Activated CD8-positive, alpha-beta memory T cell treated with anti-CD3 and anti-CD28 coated beads, Interleukin-2, amount 50 U/mL, for 4 hours (primary cell): ENCODE data around the gene POU2F1.
"Not testable (repeated sequence)": the region's sequence is repeated elsewhere in the genome, so short reads cannot be mapped to it uniquely, and the experiment has no call there.

ENCODE experiments used
- DNase-seq: peaks from one replicate; pipeline ENCODE4 v3.0.0-alpha.2; 2020

POU2F1 gene

GRCh38 chr1:167274061-167274460 is 53.4 kb downstream of the POU2F1 start:
- no peak for DNase-seq

GRCh38 chr1:167276969-167277368 is 56.3 kb downstream of the POU2F1 start:
- DNase-seq = no peak

GRCh38 chr1:167278497-167278896 is 57.8 kb downstream of the POU2F1 start:
- no peak for DNase-seq

GRCh38 chr1:167280912-167281311 is 60.2 kb downstream of the POU2F1 start:
- no peak for DNase-seq

- no peak for DNase-seq
These were observed 67.8 kb downstream of the POU2F1 start for GRCh38 chr1:167288390-167289074.

GRCh38 chr1:167289075-167289442 is 68.4 kb downstream of the POU2F1 start:
- DNase-seq = no peak

- DNase-seq = no peak
These were observed 69.3 kb downstream of the POU2F1 start for GRCh38 chr1:167289966-167290365.

GRCh38 chr1:167291539-167292185 is 71.0 kb downstream of the POU2F1 start:
- DNase-seq = no peak

GRCh38 chr1:167292216-167292615 is 71.5 kb downstream of the POU2F1 start:
- DNase-seq = no peak

- no peak for DNase-seq
These were observed 72.4 kb downstream of the POU2F1 start for GRCh38 chr1:167293057-167293456.

- DNase-seq = no peak
These were observed 73.8 kb downstream of the POU2F1 start for GRCh38 chr1:167294528-167294927.

- DNase-seq = no peak
These were observed 76.8 kb downstream of the POU2F1 start for GRCh38 chr1:167297222-167298214.

GRCh38 chr1:167298325-167298724 is 77.6 kb downstream of the POU2F1 start:
- no peak for DNase-seq

GRCh38 chr1:167301355-167301754 is 80.7 kb downstream of the POU2F1 start:
- DNase-seq = no peak

- DNase-seq = no peak
These were observed 83.5 kb downstream of the POU2F1 start for GRCh38 chr1:167304165-167304564.

GRCh38 chr1:167305059-167305705 is 84.5 kb downstream of the POU2F1 start:
- no peak for DNase-seq

GRCh38 chr1:167305706-167306277 is 85.1 kb downstream of the POU2F1 start:
- DNase-seq = no peak

- DNase-seq = no peak
These were observed 90.0 kb downstream of the POU2F1 start for GRCh38 chr1:167310732-167311131.

- no peak for DNase-seq
These were observed 92.2 kb downstream of the POU2F1 start for GRCh38 chr1:167312871-167313270.

GRCh38 chr1:167314671-167315070 is 94.0 kb downstream of the POU2F1 start:
- DNase-seq = no peak

GRCh38 chr1:167317463-167317862 is 96.8 kb downstream of the POU2F1 start:
- DNase-seq = no peak

- DNase-seq = not testable (repeated sequence)
These were observed 98.5 kb downstream of the POU2F1 start for GRCh38 chr1:167319206-167319605.

- DNase-seq = no peak
These were observed 101.8 kb downstream of the POU2F1 start for GRCh38 chr1:167322483-167322882.
